GM12865 (cell line): Measurements from ENCODE around the gene SNX27.
"Not testable (repeated sequence)": the region's sequence is repeated elsewhere in the genome, so short reads cannot be mapped to it uniquely, and the experiment has no call there.

ENCODE experiments used
- DNase-seq: peaks from one replicate; pipeline ENCODE4 v3.0.0; 2010; ENCODE audit warnings: low read depth
- H3K4me3 ChIP-seq: 2 replicates; pipeline ENCODE4 v1.5.1; 2011; ENCODE audit warnings: mild to moderate bottlenecking, low read depth, low read length, control low read depth
- TF ChIP-seq, protein P1 (sequence below): IDR thresholded peaks from 2 replicates; pipeline ENCODE4 v1.5.1; 2011; ENCODE audit warnings: low read length, control low read depth, low read depth, inconsistent platforms; ENCODE audit not compliant: insufficient read depth; ENCODE audit errors: missing control alignments

SNX27 gene

DNA sequence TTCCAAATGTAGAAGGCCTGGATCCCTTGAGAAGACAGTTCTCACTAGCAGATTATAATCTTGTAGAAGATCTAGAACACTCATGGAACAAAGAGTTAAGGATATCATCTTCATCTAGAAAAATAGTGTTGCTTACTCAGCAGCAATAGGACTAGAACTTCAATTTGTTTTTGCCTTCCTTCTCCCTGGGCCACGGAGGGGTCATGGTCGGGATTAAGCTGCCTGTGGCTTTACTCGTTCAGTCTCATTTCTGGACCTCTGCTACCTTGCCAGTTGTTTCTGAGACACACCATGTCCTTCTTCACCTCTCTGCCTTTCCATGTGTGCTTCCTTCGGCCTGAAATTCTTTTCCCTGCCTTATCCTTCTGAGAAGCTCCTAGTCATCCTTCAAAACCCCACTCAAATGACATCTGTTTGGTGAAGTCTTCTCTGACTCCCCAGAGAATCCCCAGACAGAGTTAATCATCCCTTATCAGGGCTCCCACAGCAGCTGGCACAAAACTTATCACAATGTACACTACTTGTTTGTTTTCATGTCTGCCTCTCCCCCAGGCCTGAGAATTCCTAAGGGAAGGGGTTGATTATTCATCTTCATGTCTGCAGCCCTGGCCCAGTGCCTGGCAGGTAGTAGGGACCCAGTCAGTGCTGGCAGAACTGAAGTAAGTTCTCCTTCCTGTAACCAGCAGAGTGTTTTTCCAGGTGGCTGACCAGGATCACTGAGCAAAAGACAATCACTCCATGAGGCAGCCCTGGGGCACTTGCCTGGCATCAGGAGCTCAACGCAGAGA lies 15.5 kb upstream of the SNX27 start:
- DNase-seq, result no peak
- TF ChIP-seq, protein P1, sequence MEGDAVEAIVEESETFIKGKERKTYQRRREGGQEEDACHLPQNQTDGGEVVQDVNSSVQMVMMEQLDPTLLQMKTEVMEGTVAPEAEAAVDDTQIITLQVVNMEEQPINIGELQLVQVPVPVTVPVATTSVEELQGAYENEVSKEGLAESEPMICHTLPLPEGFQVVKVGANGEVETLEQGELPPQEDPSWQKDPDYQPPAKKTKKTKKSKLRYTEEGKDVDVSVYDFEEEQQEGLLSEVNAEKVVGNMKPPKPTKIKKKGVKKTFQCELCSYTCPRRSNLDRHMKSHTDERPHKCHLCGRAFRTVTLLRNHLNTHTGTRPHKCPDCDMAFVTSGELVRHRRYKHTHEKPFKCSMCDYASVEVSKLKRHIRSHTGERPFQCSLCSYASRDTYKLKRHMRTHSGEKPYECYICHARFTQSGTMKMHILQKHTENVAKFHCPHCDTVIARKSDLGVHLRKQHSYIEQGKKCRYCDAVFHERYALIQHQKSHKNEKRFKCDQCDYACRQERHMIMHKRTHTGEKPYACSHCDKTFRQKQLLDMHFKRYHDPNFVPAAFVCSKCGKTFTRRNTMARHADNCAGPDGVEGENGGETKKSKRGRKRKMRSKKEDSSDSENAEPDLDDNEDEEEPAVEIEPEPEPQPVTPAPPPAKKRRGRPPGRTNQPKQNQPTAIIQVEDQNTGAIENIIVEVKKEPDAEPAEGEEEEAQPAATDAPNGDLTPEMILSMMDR, result no peak
- H3K4me3 ChIP-seq, result no peak overlapping the region

DNA sequence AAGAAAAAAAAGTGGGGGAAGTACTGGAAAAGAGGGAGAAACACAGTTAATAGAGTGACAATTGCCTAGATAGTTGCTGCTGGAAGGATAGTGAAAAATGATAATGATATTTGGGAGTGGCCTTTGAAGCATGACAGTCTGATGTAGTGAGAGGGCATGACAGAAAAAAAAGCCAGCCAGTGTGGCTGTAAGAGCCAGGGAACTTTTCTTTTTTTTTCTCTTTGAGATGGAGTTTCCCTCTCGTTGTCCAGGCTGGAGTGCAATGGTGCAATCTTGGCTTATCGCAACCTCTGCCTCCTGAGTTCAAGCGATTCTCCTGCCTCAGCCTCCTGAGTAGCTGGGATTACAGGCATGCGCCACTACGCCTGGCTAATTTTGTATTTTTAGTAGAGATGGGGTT lies 9.3 kb upstream of the SNX27 start:
- H3K4me3 ChIP-seq, DNase-seq: not testable (repeated sequence)

DNA sequence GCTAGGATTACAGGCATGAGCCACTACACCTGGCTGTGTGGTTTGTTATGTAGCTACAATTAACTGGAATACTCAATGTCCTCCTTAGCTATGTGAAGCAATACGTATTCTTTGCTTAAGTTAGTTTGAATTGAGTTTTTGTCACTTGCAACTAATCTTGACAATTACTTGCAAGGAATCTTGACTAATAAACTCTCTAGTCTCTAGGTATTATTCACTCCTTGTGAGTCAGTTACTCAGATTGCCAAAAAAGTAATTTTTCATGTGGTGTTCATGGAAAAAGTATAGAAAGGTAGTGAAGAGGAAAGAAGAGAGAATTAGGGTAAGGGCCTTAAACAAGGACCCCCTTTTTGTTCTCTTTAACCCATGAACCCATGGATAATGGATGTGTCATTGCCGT lies 7.6 kb upstream of the SNX27 start:
- TF ChIP-seq, protein P1, result no peak
- no peak for DNase-seq

DNA sequence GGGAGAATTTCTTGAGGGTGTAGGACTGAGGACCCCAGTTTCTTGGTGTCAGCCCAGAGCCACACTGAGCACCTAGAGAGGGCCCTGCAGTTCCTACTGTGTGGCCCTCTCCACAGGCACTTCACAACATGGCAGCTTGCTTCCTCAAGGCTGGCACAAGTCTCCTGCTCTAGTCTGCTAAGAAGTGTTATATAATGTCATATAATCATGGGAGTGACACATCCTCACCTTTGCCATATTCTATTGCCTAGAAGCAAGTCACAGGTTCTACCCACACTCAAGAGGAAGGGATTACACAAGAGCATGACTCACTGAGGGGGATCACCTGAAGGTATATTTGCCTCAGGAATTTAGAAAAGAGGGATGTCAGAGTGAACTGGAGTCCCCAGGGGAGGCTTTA lies 5.5 kb upstream of the SNX27 start:
- no peak overlapping the region for H3K4me3 ChIP-seq
- DNase-seq, result no peak
- TF ChIP-seq, protein P1, result no peak

More for the DNA sequence above, 7.6 kb upstream of the SNX27 start:
- no peak overlapping the region for H3K4me3 ChIP-seq

DNA sequence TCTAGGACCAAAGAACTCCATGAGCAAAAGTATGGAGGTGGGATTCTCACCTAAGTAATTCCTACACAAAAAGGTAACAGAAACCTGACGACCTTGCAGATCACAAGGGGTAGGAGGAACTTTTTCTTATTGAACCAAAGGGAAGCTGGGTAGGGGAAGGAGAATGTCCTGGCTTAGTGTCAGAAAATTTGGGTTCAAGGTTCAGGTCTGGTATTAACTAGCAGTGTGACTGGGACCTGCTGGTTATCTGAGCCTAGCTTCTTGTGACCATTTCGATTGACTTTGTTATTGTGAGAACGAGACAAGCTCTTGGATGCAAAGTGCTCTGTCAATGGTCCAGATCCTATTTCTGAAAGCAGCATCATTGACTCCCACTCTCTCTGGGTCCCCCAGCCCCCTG lies 5.0 kb upstream of the SNX27 start:
- TF ChIP-seq, protein P1, result no peak
- no peak for DNase-seq
- H3K4me3 ChIP-seq, result no peak overlapping the region

DNA sequence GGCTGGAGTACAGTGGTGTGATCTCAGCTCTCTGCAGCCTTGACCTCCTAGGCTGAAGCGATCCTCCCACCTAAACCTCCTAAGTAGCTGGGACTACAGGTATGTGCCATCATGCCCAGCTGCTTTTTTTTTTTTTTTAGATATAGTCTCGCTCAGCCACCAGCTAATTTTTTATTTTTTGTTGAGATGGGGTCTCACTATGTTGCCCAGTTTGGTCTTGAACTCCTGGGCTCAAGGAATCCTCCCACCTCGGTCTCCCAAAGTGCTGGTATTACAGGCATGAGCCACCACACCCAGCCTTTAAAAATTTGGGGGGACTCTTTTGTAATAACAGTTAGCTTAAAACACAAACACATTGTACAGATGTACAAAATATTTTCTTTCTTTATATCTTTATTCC lies 1.7 kb upstream of the SNX27 start:
- TF ChIP-seq, protein P1, result no peak

DNA sequence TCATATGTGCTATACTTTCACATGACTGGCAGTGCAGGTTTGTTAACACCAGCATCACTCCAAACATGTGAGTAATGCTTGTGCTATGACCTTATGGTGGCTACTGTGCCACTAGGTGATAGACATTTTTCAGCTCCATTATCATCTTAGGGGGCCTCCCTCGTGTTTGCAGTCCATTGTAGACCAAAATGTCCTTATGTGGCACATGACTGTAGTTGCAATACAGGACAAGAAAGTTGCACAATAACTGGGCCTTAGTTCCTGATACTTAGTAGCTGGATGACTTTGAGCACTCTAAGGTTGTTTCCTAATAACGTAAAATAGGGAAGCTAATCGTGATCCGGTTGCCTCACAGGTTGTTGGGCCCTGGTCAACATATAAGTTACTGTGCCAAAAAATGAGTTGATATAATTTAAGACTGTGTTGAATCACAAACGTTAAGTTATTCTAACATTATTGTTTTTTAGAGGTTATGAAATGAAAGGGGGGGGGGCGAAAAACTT lies 511 bp upstream of the SNX27 start:
- no peak for DNase-seq
- TF ChIP-seq, protein P1, result no peak
- H3K4me3 ChIP-seq, result no peak overlapping the region; the same call in 1 of the 2 replicates

More for the DNA sequence above, 1.7 kb upstream of the SNX27 start:
- DNase-seq, result no peak
- no peak overlapping the region for H3K4me3 ChIP-seq
